DMS79 treated with DMSO at 0.1 percent for 48 hours (cell line): ENCODE results near the gene ZCCHC14.
A peak's percentile ranks its signal among the peaks of the same experiment; 100 is the strongest.
"Not testable (repeated sequence)": the region's sequence is repeated elsewhere in the genome, so short reads cannot be mapped to it uniquely, and the experiment has no call there.

Source experiments
- DNase-seq: peaks from one replicate; lab custom pipeline; 2025; lab: John Stamatoyannopoulos, UW

The ZCCHC14 gene

DNA sequence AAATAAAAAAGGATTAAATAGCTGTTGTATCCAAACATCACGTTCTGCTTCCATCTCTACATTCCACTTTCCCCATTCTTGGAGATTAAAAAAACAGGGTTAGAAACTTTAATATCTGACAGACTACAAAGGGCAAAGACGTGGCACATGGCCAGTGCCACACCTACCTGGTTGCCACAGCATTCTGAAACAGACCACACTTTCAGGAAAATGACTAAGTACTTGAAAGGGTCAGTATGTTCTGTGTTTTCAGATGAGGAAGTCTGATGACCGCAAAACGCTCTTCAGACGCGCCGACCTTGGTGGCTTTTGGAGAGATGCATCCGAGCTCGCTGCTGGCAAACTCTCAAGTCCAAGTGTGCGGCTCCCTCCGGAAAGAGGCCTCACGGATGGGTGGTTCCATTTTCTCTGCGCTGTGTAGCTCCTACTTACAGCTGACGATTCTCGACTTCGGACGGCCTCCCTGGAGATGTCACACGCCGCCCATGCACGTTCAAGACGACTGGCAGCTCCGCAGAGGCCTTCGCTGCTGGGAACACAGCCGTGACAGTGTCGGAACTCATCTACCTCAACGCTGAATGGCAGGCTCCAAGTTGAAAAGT is 85.2 kb downstream of the ZCCHC14 start:
- no peak for DNase-seq

GRCh38 chr16:87406495-87407088 is 86.2 kb downstream of the ZCCHC14 start:
- DNase-seq = no peak

DNA sequence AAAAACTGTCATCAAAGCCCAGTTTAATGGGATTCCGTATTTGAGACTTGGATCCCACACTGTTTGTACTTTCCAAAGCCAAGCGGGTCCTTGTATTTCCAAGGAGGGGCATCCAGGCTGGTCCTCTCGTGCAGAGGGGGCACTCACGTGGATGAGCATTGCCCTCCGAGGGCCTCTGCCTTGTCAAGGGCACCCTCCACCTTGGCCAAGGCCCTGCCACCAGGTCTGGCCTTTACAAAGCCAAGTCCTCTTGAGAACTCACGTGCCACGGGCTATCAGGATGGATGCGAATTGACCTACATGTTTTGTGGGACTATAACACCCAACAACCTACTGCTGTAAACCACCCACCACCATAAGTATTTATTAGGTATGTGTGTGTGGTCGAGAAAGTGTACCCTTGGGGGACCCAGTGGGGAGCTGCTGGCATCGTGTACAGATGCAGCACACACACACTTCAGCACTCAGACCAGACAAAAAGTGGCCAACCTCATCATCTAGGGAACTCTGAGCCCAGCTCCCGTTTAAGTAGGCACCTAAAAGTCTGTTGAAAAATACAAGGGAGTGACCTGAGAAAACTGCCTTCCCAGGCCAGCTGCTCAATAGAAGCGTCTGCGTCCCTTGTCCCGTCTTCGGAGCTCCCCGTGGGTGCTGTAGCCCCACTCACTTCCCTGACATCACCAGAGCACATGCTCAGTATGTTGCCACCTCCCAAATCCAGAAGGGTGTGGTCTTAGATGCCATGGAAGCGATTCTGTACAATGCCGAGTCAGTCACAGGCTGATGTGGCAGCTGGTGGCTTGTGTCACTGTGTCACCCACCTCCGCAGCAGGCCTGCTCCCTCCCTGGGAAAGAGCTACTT is 87.8 kb downstream of the ZCCHC14 start:
- DNase-seq = no peak

- no peak for DNase-seq
These were observed 97.5 kb downstream of the ZCCHC14 start for GRCh38 chr16:87395181-87395842.

GRCh38 chr16:87393680-87394055 is 99.2 kb downstream of the ZCCHC14 start:
- no peak for DNase-seq

GRCh38 chr16:87392821-87393679 is 99.8 kb downstream of the ZCCHC14 start:
- DNase-seq = peak; percentile 32

DNA sequence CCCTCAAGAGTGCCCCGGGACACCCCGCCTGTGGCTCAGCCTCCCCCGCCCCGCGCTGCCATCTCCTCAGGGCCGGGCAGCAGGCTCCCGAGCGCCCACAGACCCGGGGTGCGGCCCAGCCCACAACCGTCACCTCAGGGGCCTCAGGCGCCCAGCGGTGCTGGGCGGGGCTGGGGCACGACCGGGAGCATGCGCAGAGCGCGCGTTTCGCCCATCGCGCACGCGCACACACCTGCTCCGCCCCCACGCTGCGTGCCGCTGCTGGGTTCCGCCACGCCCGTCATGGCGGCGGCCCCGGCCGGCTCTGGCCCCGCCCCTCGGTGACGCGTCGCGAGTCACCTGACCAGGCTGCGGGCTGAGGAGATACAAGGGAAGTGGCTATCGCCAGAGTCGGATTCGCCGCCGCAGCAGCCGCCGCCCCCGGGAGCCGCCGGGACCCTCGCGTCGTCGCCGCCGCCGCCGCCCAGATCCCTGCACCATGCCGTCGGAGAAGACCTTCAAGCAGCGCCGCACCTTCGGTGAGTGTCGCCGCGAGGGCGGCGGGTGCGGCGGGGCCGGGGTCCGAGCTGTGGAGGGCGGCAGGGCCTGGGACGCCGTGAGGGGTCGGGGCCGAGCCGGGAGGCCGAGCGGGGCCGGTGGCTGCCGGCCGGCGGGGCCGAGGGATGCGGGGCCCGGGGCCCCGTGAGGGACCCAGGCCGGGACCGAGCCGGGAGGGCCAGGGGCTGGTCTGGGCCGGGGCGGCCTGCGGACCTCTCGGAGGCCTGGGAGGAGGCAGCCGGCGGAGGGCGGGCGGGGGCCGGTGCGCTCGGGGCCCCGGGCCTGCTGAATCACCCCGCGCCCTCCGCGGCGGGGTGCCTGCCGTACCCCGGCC is 100.6 kb downstream of the ZCCHC14 start, which contains the start of gene MAP1LC3B:
Gene MAP1LC3B (plus strand): TSS at position 387 of the 871 bp plus-strand sequence. CDS start 92 bp downstream, at position 479.
- DNase-seq = peak; percentile 77

- no peak for DNase-seq
These were observed 101.4 kb downstream of the ZCCHC14 start for GRCh38 chr16:87391324-87391949.

- DNase-seq = no peak
These were observed 102.0 kb downstream of the ZCCHC14 start for GRCh38 chr16:87390641-87391323.

DNA sequence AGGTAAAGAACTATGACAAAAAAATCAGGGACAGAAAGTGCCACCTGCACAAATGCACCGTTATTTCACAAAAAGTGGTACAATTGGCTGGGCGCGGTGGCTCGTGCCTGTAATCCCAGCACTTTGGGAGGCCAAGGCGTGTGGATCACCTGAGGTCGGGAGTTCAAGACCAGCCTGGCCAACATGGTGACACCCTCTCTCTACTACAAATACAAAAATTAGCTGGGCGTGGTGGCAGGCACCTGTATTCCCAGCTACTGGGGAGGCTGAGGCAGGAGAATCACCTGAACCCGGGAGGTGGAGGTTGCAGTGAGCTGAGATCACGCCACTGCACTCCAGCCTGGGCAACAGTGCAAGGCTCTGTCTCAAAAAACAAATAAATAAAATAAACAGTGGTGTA is 102.9 kb downstream of the ZCCHC14 start:
- DNase-seq = not testable (repeated sequence)

GRCh38 chr16:87389245-87389644 is 103.6 kb downstream of the ZCCHC14 start:
- no peak for DNase-seq

DNA sequence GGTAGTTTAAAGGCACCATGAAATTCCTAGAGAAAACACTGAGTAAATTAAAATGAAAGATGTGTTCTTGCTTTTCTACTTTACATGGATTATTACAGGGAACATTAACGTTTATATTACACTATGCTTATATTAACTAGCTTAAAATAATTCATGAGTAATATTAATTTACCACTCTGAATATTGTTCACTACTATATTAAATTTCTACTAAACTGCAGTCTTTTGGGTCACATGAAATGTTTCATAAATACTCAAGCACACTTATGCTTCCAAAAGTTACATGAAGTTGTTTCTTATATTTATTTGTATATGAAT is 104.0 kb downstream of the ZCCHC14 start:
- no peak for DNase-seq

- peak; percentile 81 for DNase-seq
These were observed 104.6 kb downstream of the ZCCHC14 start for GRCh38 chr16:87387942-87388817.

GRCh38 chr16:87384875-87385167 is 108.0 kb downstream of the ZCCHC14 start:
- not testable (repeated sequence) for DNase-seq

- DNase-seq = no peak
These were observed 108.5 kb downstream of the ZCCHC14 start for GRCh38 chr16:87384162-87384874.

- peak; percentile 61 for DNase-seq
These were observed 109.2 kb downstream of the ZCCHC14 start, which contains the start of gene FBXO31 for GRCh38 chr16:87383505-87384161. Gene FBXO31, minus strand, starts transcription at chr16:87383776. Its CDS starts 32 bp downstream, at chr16:87383744.

DNA sequence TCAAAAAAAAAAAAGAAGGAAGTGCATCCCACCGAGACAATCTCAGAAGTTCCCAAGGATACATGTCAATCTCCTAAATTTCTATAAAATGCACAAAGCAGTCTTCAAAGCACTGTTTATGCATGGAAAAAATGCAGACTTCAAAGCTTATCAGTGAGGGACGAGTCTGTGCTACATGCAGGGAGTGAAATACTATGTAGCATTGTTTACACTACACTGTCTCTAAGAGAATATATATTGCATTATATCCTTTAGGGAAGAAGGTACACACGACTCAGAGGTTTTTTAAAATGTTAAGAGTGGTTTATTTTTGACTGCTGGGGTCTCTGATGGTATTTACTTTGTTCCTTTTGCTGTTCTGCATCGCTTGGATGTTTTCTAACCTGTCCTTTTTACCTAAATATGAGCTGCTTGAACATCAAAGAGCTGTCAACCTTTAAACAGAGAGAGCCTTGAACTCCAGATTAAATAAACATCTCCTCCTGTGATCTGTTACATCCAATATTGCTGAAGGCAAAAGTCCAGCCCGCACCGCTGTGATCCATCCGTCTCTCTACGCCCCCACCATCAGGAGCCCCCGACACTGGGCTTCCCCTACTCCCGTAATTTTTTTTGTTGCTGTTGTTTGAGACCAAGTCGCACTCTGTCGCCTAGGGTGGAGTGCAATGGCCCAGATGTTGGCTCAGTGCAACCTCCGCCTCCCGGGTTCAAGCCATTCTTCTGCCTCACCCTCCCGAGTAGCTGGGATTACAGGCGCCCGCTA is 110.6 kb downstream of the ZCCHC14 start:
- no peak for DNase-seq
